Loucy (cell line): ENCODE measurements around the gene GDF11.

Source experiments
- CTCF ChIP-seq: fragments of 200-600 bp; sonication (generic); conservative IDR thresholded peaks from 2 replicates; pipeline ENCODE4 v1.5.1; 2014; ENCODE audit warnings: mild to moderate bottlenecking, antibody characterized with exemption, low read length
- EZH2phosphoT487 ChIP-seq: fragments of 200-600 bp; IDR thresholded peaks from 2 replicates; pipeline ENCODE4 v1.6.1; 2018; ENCODE audit warnings: antibody characterized with exemption, mild to moderate bottlenecking, moderate library complexity, borderline replicate concordance

GRCh38 chr12:55723516-55724225 is 19.3 kb upstream of the GDF11 start:
- TF ChIP-seq CTCF: no peak
- no peak for TF ChIP-seq EZH2phosphoT487
